Right hindlimb (tissue), 1 donor: ENCODE measurements around the gene HEXD.
"Not testable (repeated sequence)": the region's sequence is repeated elsewhere in the genome, so short reads cannot be mapped to it uniquely, and the experiment has no call there.

Experiments
- DNase-seq: peaks from one replicate; pipeline ENCODE4 v3.0.0-alpha.2; 2018

HEXD gene

DNA sequence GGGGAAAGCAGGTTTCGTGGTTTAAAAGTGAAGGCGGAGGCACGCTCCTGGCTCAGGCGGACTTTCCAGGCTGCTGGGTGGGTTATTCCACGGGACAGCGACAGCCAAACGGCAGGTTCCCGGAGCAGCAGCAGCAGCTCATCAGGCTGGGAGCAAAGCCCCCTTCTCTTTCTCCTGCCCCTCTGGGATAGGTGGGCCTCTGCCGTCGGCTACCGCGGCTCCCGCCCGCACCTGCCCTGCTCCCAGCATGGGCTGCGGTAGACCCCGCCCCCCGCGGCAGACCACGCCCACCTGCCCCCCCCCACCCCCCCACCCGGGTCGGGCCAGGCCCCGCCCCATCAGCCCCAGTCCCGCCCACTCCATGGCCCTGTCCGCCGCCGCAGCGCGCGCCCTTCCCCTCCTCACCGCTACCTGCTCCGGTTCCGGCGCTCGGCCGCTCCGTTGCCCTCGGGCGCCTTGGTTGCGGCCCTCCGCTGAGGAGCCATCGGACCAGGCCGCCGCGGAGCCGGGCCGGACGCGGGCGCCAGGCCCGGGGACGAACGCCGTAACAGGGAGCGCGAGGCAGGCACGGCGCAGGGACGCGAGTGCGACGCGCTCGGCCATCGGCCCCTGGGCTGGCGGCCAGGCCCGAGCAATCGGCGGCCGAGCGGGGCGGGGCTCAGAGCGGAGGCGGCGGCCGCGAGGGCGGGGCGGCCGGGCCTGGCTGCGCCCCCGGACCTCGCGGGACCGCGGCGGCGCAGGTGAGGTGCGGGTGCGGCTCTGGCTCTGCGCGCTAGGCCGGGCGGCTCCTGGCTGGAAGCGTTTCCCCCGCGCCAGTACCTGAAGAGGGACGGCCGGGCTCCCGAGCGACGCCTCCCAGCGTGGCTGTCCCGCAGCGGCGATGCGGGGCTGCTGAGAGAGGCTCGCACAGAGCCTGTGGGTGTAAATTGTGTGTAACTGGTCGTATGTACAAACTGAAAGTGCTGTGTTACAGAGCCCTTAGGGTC is at the start of gene HEXD, which contains the start of gene OGFOD3:
Gene HEXD (plus strand): TSS at position 347 of the 986 bp plus-strand sequence. CDS start 1,453 bp downstream, outside the sequence.
Gene OGFOD3 (minus strand): TSS at position 586 of the 986 bp plus-strand sequence. CDS start 101 bp downstream, at position 485.
- peak; percentile 88 for DNase-seq

- no peak for DNase-seq
These were observed 48.9 kb upstream of the HEXD start for GRCh38 chr17:82369211-82369610.

GRCh38 chr17:82370471-82371332 is 47.4 kb upstream of the HEXD start:
- DNase-seq, result no peak

GRCh38 chr17:82371333-82372248 is 46.6 kb upstream of the HEXD start, which contains the start of gene UTS2R:
UTS2R (plus strand) TSS chr17:82371765; CDS start chr17:82374325, 2,560 bp downstream.
- peak; percentile 47 for DNase-seq

- peak; percentile 26 for DNase-seq
These were observed 45.7 kb upstream of the HEXD start for GRCh38 chr17:82372249-82373071.

GRCh38 chr17:82373072-82373452 is 45.1 kb upstream of the HEXD start:
- not testable (repeated sequence) for DNase-seq

DNA sequence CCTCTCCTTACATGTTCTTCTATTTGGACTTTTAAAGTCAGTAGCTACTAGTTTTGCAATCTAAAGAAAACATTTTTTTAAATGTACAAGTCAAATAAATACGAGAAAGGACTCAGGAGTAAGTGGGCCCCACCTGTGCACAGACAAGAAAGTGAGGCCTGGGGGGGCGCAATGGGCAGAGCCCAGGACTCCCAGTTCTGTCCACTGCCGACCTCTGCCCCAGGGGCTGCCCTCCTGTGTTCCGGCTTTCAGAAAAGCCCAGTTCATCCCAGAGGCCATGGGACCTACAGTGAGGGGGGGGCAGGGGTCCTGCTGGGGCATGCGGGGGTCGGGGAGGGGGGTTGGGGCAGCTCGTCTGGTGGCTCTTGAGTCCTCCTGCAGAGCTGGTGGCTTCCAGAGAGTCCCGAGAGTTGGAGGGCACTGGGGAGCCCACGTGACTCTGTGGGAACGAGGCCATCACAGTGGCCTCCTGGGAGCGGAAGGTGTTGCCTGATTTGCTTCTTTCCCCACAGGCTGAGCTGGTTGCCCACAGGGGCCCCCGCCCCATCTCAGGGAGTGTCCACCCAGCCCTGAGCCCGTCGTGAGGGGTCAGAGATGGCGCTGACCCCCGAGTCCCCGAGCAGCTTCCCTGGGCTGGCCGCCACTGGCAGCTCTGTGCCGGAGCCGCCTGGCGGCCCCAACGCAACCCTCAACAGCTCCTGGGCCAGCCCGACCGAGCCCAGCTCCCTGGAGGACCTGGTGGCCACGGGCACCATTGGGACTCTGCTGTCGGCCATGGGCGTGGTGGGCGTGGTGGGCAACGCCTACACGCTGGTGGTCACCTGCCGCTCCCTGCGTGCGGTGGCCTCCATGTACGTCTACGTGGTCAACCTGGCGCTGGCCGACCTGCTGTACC is 44.2 kb upstream of the HEXD start:
- peak; percentile 8 for DNase-seq

GRCh38 chr17:82374626-82375331 is 43.4 kb upstream of the HEXD start:
- peak; percentile 13 for DNase-seq

DNA sequence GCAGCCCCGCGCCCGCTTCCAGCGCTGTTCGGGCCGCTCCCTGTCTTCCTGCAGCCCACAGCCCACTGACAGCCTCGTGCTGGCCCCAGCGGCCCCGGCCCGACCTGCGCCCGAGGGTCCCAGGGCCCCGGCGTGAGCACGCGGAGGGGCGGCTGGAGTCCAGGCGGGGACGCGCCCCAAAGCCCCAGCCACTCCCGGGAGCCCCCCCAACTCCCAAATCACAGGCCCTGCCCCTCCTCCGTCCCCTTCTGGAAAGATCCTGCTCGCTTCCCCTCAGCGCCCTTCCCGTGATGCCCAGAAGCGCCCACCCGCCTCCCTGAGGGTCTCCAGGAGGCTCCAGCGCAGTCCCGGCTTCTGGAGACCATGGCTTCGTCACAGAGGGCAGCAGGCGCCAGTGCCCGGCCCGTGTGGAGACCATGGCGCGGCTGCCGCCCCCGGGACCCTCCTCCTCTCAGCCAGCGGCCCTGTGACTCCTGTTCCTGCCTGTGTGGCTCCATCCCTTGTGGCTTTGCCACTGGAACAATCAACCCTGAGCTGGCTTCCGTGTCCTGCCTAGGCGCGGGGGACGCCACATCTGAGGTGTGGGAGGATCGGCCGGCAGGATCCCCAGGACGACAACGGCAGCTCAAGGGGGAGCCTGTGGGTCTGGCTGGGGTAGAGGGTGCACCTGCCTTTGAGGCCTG is 42.6 kb upstream of the HEXD start:
- peak; percentile 2 for DNase-seq

GRCh38 chr17:82376042-82376730 is 42.0 kb upstream of the HEXD start:
- peak; percentile 18 for DNase-seq

DNA sequence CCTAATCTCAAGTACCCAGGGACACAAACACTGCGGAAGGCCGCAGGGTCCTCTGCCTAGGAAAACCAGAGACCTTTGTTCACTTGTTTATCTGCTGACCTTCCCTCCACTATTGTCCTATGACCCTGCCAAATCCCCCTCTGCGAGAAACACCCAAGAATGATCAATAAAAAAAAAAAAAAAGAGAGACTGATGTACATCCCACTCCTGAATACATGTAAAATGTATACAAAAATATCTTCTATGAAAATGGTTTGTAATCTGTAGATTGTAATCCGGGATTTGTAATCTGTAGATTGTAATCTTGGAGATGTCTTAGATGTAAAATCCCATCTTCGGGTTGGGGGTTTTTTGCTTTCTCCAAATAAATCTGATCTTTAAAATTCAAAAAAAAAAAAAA is 40.9 kb upstream of the HEXD start:
- not testable (repeated sequence) for DNase-seq

DNA sequence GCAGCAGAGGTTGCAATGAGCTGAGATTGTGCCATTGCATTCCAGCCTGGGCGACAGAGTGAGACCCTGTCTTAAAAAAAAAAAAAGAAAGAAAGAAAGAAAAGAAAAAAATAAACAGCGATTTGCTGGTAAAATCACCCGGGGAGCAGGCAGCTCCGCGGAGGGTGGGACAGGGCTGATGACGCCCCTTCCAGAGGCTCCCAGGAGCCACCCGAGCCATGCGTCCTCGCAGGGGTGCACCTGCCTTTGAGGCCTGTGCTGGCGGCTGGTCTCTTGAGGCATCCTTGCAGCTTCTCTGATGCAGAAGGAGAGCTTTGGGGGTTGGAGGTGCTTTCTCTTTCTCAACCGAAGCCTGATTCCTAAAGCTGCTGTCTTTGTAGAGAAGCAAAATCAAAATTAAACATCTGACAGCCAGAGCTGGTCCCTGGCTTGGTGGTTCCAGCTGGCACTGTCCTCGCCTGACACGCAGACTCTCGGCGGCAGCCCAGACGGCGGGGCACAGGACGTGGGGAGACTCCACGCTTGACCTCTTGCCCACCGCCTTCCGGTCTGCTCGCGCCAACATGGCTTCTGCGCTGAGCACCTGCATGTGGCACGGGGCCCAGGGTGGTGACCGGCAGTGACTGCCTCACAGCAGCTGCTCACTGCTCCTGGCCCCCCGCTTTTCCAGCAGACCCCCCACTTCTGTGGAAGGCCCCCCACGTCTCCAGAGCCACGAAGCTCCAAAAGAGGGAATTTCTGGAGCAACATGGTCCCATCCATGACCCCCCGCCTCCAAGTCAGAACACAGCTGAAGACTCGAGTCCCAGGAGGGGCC is 40.0 kb upstream of the HEXD start:
- DNase-seq, result peak; percentile 19

DNA sequence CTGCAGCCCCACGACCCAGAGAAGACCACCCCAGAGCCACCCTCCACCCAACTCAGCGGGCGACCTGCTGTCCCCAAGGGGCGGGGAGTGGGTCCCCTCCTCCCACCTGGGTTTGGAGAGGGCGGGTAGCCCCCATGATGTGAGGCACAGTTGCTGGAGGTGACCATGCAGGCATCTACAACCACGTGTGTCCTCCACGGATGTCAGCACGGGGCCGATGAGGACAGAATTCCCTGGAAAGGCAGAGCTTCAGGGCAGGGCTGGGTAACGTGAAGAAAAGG is 39.5 kb upstream of the HEXD start:
- no peak for DNase-seq

GRCh38 chr17:82380860-82381702 is 37.1 kb upstream of the HEXD start:
- peak; percentile 70 for DNase-seq

GRCh38 chr17:82381703-82382009 is 36.5 kb upstream of the HEXD start:
- not testable (repeated sequence) for DNase-seq

DNA sequence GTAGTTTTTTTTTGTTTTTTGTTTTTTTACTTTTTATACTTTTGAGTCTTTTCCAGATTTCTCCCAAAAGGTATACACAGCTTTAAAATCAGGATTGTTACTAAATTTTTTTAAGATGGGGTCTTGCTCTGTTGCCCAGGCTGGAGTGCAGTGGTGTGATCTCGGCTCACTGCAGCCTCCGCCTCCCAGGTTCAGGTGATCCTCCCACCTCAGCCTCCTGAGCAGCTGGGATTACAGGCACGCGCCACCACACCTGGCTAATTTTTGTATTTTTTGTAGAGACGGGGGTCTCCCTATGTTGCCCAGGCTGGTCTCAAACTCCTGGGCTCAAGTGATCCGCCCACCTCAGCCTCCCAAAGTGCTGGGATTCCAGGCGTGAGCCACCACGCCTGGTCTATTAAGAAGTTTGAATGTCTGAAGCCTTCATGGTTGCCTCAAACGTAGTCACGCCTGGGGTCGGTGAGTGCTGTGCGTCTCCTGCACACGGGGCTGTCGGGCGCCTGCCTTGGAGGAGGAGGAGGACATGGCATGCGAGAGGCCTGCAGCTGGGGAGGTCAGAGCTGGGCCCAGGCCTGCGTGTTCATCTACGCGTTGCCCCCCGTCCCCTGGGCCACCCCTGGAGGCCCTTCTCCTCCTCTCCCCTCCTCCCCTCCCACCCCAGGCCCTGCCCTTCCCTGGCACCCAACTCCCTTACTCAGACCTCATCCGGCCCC is 35.8 kb upstream of the HEXD start:
- DNase-seq, result not testable (repeated sequence)
